Kidney (tissue), 14 donors: ENCODE measurements around the gene SDC3. TPM values are rescaled to one million over a fixed set of nuclear protein-coding genes. Genes with fewer than 3 reads are reported as not detected.

Experiments used
- DNase-seq, 5 donors: peaks; one replicate each; pipeline ENCODE4 v3.0.0-alpha.2; 2013 to 2020
- FAIRE-seq: peaks from 2 replicates; lab custom pipeline; 2012; peaks lifted over from hg19 to GRCh38; lab: Jason Lieb, UNC
- H3K27ac ChIP-seq, 2 donors: one replicate each; pipeline ENCODE4 v1.7.0; 2013; ENCODE audit warnings: low read depth in 2 of 2, low read length in 2 of 2, inconsistent platforms in 1 of 2
- H3K27me3 ChIP-seq: one replicate; pipeline ENCODE4 v1.7.1; 2013; ENCODE audit warnings: low read length, inconsistent platforms; ENCODE audit not compliant: control insufficient read depth, insufficient read depth
- H3K36me3 ChIP-seq, 3 donors: one replicate each; pipeline versions ENCODE4 v1.7.0 to v1.7.1; 2013; ENCODE audit warnings: low read length in 3 of 3, control low read depth in 1 of 3, inconsistent platforms in 1 of 3; ENCODE audit not compliant: insufficient read depth in 3 of 3, control insufficient read depth in 2 of 3
- H3K4me1 ChIP-seq, 3 donors: one replicate each; pipeline versions ENCODE4 v1.7.0 to v1.7.1; 2013; ENCODE audit warnings: low read length in 3 of 3, inconsistent platforms in 1 of 3, low read depth in 1 of 3; ENCODE audit not compliant: control insufficient read depth in 2 of 3, insufficient read depth in 2 of 3
- H3K4me3 ChIP-seq, 3 donors: one replicate each; pipeline versions ENCODE4 v1.7.0 to v1.8.1; 2013; ENCODE audit warnings: low read length in 3 of 3, control low read depth in 1 of 3, inconsistent platforms in 1 of 3
- H3K9ac ChIP-seq, 3 donors: one replicate each; pipeline versions ENCODE4 v1.7.0 to v1.7.1; 2013; ENCODE audit warnings: low read length in 3 of 3, control low read depth in 1 of 3, inconsistent platforms in 1 of 3
- H3K9me3 ChIP-seq, 3 donors: one replicate each; pipeline versions ENCODE4 v1.7.0 to v1.7.1; 2013; ENCODE audit warnings: low read length in 3 of 3, control low read depth in 1 of 3, inconsistent platforms in 1 of 3; ENCODE audit not compliant: control insufficient read depth in 2 of 3, insufficient read depth in 1 of 3
- CTCF ChIP-seq: IDR thresholded peaks from 3 replicates; pipeline ENCODE4 v1.5.1; 2012; ENCODE audit warnings: mild to moderate bottlenecking, moderate library complexity, borderline replicate concordance; ENCODE audit not compliant: insufficient read depth; ENCODE audit errors: extremely low read depth
- intact Hi-C: fragments of 100-400 bp; cut with DNase I; formaldehyde crosslinking; loops from one replicate; pipeline ENCODE4 v1.11.1; 2022
- polyA plus RNA-seq: library from polyadenylated mRNA; stranded (reverse); fragments of 350-450 nt; fragmentation: Illumina TruSeq; extraction: RNeasy Lipid Tissue Mini Kit (QIAGEN cat#74804); gene quantifications from one replicate; pipeline ENCODE4 v1.2.3, GENCODE V29; 2014; ENCODE audit warnings: low read depth, low replicate concordance; ENCODE audit not compliant: insufficient read depth
- total RNA-seq: library from RNA; stranded (reverse); fragmentation: NEBNext Ultra II Directional; extraction: Animal tissue kit (Norgen Biotek cat#: 25700); gene quantifications from one replicate; pipeline ENCODE4 v1.2.1, GENCODE V29; 2021
- donor health status: control.
- donor health status: control.
- donor health status: control.
- donor health status: control.
- donor health status: control.
- donor health status: DM: yes; HTN: yes; CAD: no.
- donor health status: Normal renal cell carcinoma (clear cell type).

The SDC3 gene
- total and polyA plus RNA-seq, 2 donors from 2014 or later: 11.0 to 58.7 TPM

- FAIRE-seq (no peak), DNase-seq (no peak)
- Histone ChIP-seq H3K36me3 (no peaks in the 10 kb centered on the region), H3K9ac (no peak overlapping the region), H3K4me3 (no peak overlapping the region), H3K9me3 (no peaks in the 10 kb centered on the region), H3K27ac (peak overlapping the region; percentile 51 to 87), H3K4me1 (peaks cover 0 to 15% (median 11%) of the 10 kb centered on the region in 3 donors), H3K27me3 (no peaks in the 10 kb centered on the region)
- no peak for TF ChIP-seq CTCF
- intact Hi-C loops: no loop called here
These were observed 62.0 kb downstream of the SDC3 start for GRCh38 chr1:30846587-30846986.

DNA sequence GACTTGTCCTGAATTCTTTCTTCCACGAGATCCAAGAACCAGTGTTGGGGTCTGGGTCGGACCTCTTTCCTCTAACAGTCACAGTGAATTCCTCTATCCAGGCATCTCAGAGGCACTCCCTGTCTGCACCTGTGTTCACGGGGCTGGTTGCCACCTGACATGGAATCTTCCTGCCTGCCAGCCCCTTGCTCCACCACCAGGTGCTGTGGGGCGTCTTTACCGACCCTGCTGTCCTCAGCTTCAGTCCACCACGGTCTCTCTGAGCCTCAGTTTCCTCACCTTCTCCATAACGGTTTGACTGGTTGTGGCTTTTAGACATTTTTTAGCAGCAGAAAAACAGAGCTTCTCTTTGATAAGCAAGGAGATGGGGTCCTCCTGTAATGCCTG is 62.7 kb downstream of the SDC3 start:
- Histone ChIP-seq H3K4me1 (peaks cover 0 to 22% (median 15%) of the 10 kb centered on the region in 3 donors), H3K9ac (no peak overlapping the region), H3K36me3 (no peaks in the 10 kb centered on the region), H3K9me3 (no peaks in the 10 kb centered on the region), H3K27me3 (no peaks in the 10 kb centered on the region), H3K27ac (no peak overlapping the region), H3K4me3 (no peak overlapping the region)
- no peak for DNase-seq
- no peak for FAIRE-seq
- TF ChIP-seq CTCF: no peak
- intact Hi-C loops: no loop called here

- no peak for FAIRE-seq
- H3K4me1 ChIP-seq: peaks cover 0 to 22% (median 17%) of the 10 kb centered on the region in 3 donors
- H3K27ac ChIP-seq: no peak overlapping the region
- intact Hi-C loops: no loop called here
- H3K9ac ChIP-seq: no peak overlapping the region
- H3K27me3 ChIP-seq: no peaks in the 10 kb centered on the region
- no peak for DNase-seq
- TF ChIP-seq CTCF: no peak
- no peaks in the 10 kb centered on the region for H3K9me3 ChIP-seq
- no peaks in the 10 kb centered on the region for H3K36me3 ChIP-seq
- H3K4me3 ChIP-seq: no peak overlapping the region
These were observed 63.2 kb downstream of the SDC3 start for GRCh38 chr1:30845237-30845903.

DNA sequence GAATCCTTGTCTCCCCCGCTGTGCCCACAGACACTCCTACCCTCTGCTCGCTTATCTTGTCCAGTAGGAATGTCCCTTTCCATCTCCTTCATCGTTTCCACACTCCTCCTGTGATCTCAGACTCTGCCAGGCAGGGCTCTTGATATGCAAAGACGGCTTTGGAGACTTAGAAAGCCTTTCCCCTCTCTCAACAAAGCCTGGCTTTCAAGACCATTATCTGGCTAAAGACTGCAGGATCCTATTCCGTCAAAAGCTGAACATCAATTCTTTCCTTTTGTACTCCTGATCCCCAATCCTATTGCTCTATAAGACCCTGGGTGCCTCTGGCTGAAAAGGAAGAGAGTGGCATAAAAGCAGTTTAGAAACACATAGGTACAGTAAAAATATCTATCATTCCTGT is 63.9 kb downstream of the SDC3 start:
- DNase-seq (no peak), FAIRE-seq (no peak)
- Histone ChIP-seq H3K4me1 (peaks cover 0 to 22% (median 17%) of the 10 kb centered on the region in 3 donors), H3K27ac (no peak overlapping the region), H3K4me3 (no peak overlapping the region), H3K9ac (no peak overlapping the region), H3K36me3 (no peaks in the 10 kb centered on the region), H3K27me3 (no peaks in the 10 kb centered on the region), H3K9me3 (no peaks in the 10 kb centered on the region)
- intact Hi-C loops: no loop called here
- TF ChIP-seq CTCF: no peak
